DMS153 (cell line): ENCODE data around the gene CCL23.
A peak's percentile ranks its signal among the peaks of the same experiment; 100 is the strongest.
"Not testable (repeated sequence)": the region's sequence is repeated elsewhere in the genome, so short reads cannot be mapped to it uniquely, and the experiment has no call there.

Source experiments
- DNase-seq: peaks from one replicate; lab custom pipeline; 2025; lab: John Stamatoyannopoulos, UW

CCL23 gene

GRCh38 chr17:36002631-36003030 is 15.1 kb downstream of the CCL23 start:
- DNase-seq: no peak

GRCh38 chr17:36001862-36002603 is 15.7 kb downstream of the CCL23 start:
- peak; percentile 31 for DNase-seq

GRCh38 chr17:36001110-36001771 is 16.5 kb downstream of the CCL23 start, which contains the start of gene CCL15:
Gene CCL15, minus strand, starts transcription at chr17:36001553. Its CDS starts 61 bp downstream, at chr17:36001492.
- no peak for DNase-seq

DNA sequence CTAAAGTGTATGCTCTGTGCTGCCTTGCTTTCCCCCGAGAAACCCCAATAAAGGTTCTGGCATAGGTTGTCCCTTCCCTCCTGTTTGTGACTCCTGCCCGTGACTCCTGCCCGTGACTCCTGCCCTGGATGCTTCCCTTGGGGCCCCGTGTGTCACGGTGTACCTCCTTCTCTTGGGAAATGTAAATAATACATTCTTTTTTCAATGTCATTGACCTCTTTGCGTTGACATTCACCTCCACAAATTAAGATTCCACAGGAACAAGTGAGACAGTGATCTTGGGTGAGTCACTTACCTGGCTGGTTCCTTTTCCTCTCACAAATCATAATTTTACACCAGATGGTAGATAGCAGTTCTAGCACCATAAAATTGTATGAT is 17.1 kb downstream of the CCL23 start:
- DNase-seq: no peak

- DNase-seq: no peak
Measured at GRCh38 chr17:35998756-35999155, 19.0 kb downstream of the CCL23 start.

DNA sequence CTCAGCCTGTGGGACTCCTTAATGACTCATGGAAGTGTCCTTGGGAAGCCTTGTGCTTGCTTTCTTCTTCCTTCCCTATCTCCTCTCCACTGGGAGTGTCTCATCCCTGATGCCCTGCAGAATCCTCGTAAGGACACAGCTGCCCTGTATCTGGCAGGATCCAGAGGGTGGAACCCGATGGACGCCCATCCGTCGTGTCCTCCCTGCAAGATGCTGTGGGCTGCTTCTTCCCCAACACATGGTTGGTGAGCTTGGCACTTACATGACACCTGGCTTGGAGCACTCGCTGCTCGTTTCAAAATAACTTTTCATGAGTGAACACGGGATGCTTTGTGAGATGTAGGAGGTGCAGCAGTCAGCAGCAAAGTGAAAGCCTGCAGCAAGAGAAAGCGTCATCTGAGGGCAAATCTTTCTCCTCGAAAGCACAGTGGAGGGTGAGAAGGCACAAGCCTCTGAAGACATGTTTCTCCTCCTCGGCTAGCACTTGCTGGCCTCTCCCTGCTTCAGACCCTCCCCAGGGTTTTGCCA is 19.7 kb downstream of the CCL23 start:
- DNase-seq: no peak

GRCh38 chr17:35995346-35995745 is 22.4 kb downstream of the CCL23 start:
- DNase-seq: not testable (repeated sequence)

DNA sequence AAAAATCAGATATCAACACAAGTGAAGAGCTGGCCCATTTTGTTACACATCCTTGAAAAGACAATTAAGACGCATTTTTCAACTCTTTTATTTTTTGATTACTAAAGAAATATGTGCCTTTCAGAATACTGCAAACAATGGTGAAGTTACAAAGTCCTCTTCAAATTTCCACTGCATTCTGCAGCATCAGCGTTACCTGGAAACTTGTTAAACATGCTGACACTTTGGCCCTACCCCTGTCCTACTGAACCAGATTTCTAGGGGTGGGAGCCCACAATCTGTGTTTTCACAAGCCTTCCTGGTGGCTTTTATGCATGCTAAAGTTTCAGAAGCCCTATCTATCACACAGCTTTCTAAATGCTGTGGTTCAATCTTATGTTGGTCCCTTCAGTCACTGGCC is 26.7 kb downstream of the CCL23 start:
- no peak for DNase-seq

GRCh38 chr17:35988164-35988563 is 29.6 kb downstream of the CCL23 start:
- DNase-seq: no peak

GRCh38 chr17:35986643-35987042 is 31.1 kb downstream of the CCL23 start, which contains the start of gene CCL14:
Gene CCL14, minus strand, starts transcription at chr17:35986729. Its CDS starts 80 bp downstream, at chr17:35986649.
- DNase-seq: no peak

GRCh38 chr17:35984140-35984539 is 33.6 kb downstream of the CCL23 start:
- DNase-seq: no peak

- DNase-seq: no peak
Measured at GRCh38 chr17:35982409-35983191, 35.2 kb downstream of the CCL23 start.

- no peak for DNase-seq
Measured at GRCh38 chr17:35981908-35982330, 35.9 kb downstream of the CCL23 start.

DNA sequence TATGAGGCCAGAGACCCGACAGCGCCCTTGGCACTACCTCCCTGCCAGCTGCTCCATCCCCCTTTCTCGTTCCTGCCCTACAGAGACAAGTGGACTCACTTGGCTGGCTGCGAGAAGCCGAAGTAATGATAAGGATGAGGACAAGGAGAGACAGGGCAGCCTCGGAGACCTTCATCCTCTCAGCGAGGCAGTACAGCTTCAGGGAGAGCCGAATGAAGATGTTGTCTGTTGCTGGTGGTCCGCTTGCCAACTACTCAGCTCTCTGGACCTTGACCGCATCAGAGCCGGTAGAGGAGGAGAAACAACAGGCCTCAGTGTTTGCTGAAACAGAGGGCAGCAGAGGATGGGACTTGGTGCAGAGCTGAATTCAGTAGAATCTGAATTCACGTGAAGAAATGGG is 36.5 kb downstream of the CCL23 start, which contains the start of gene CCL16:
Gene CCL16, minus strand, starts transcription at position 252 of the 400 bp plus-strand sequence. Its CDS starts 77 bp downstream, at position 175.
- no peak for DNase-seq

- no peak for DNase-seq
Measured at GRCh38 chr17:35978346-35978745, 39.4 kb downstream of the CCL23 start.

DNA sequence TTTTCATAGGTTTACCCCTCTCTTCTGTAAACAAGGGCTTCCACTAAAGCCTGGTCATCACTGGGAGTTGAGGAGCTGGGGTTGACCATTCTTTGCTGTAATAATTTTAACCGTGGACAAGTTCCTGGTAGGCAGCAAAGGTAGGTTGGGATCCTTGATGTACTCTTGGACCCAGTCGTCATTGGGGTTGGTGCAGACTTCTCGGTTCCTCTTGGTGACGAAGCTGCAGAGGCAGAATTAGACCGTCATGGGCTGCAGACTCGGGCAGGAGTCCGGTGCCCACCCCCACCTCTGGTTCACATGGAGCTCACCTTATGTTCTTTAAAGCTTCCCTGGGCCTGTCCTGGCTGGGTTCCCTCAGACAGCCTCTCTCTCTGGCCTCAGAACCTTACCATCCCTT is 40.3 kb downstream of the CCL23 start:
- DNase-seq: no peak

- no peak for DNase-seq
Measured at GRCh38 chr17:35973333-35974260, 44.2 kb downstream of the CCL23 start.

DNA sequence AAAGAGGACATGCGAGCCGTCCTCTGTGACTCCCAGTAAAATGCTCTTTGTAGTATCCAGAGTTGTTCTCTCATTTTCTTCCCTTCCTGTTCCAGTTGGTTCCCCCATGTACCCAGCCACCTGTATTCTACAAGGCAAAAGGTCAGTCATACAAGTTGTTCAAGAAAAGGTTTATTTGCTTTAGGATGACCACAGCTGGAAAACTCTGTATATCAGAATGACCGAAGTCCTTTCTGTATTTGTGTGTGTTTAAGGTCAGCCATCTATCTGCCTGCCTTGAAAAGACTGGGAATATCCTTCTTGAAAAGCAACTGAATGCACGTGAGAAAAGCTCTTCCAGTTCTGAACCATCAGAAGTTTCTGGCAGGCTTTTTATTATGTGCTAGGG is 44.8 kb downstream of the CCL23 start:
- no peak for DNase-seq

- DNase-seq: no peak
Measured at GRCh38 chr17:35972535-35972934, 45.2 kb downstream of the CCL23 start.

GRCh38 chr17:35972066-35972465 is 45.7 kb downstream of the CCL23 start:
- no peak for DNase-seq
